ENCODE data around the gene COL11A2. TPM values are rescaled to one million over a fixed set of nuclear protein-coding genes. Genes with fewer than 3 reads are reported as not detected.
"Not testable (repeated sequence)": the region's sequence is repeated elsewhere in the genome, so short reads cannot be mapped to it uniquely, and the experiment has no call there.

Gene COL11A2
- total and polyA plus RNA-seq, 4 donors, result 2.8 to 12.6 (median 7.7) TPM

DNA sequence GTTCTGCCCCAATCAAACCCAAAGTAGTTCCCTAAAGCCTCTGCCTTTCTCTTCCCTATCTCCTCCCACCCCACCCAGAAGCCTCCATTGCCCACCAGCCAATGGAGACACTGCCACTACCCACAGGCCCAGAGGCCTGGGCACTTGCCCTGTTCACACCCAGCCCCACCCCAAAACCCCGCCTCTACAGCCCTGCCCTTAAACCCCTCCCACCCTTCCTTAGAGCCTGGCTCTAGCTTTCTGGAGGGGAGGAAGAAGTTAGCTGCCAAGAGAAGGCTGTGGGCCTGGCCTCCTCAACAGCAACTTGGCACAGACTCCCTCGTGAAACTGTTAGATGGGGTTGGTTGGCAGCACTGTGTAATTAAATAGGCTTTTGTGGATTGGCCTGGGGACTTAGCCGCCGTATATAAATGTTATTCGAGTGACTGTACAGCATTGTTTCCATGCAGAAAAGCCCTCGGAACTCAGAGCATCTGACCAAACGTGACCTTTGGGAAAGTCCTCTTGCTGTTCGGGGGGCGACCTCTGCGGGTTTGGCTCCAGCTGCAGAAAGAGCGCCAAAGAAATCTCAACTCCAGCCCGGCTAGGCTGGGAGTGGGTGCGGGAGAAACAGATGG is 31.4 kb downstream of the COL11A2 start:
- Histone ChIP-seq H3K36me3 (ENCODE audit: control insufficient read depth, insufficient read depth, low read length) (peaks cover 17% of the 10 kb centered on the region), H3K4me3 (ENCODE audit: low read depth, low read length) (no peak overlapping the region), H3K4me1 (ENCODE audit: control insufficient read depth, insufficient read depth, low read length) (peaks cover 26% of the 10 kb centered on the region), H3K27ac (ENCODE audit: low read depth, low read length) (peak overlapping the region; percentile 75), H3K27me3 (ENCODE audit: control insufficient read depth, insufficient read depth, low read length) (peaks cover 3% of the 10 kb centered on the region), H3K9me3 (ENCODE audit: control insufficient read depth, insufficient read depth, low read length) (no peaks in the 10 kb centered on the region)
- 24% methylated on average over 11 of the region's 13 CpGs for WGBS (ENCODE audit: insufficient coverage)
- DNase-seq (ENCODE audit: low read depth in 4 of 6, low spot score in 6 of 6), result peak in 5 of 6 donors; percentile 23 to 92 (median 68)

DNA sequence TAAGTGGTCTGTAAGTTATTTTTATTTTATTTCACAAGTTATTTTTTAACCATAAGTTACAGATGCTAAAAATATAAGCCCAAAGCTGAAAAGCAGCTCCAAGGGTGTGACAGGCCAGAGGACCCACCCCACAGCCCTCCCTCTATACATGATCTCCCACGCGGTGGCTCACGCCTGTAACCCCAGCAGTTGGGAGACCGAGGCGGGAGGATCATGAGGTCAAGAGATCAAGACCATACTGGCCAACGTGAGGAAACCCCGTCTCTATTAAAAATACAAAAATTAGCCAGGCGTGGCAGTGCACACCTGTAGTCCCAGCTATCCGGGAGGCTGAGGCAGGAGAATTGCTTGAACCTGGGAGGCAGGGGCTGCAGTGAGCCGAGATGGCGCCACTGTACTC is 32.2 kb downstream of the COL11A2 start:
- no peak for DNase-seq (ENCODE audit: low read depth in 4 of 6, low spot score in 6 of 6)
- H3K27ac ChIP-seq (ENCODE audit: low read depth, low read length), result no peak overlapping the region
- H3K27me3 ChIP-seq (ENCODE audit: control insufficient read depth, insufficient read depth, low read length), result peaks cover 3% of the 10 kb centered on the region
- WGBS (ENCODE audit: insufficient coverage), result 94% methylated on average over 8 of the region's 11 CpGs
- peaks cover 12% of the 10 kb centered on the region for H3K36me3 ChIP-seq (ENCODE audit: control insufficient read depth, insufficient read depth, low read length)
- peaks cover 26% of the 10 kb centered on the region for H3K4me1 ChIP-seq (ENCODE audit: control insufficient read depth, insufficient read depth, low read length)
- no peaks in the 10 kb centered on the region for H3K9me3 ChIP-seq (ENCODE audit: control insufficient read depth, insufficient read depth, low read length)
- no peak overlapping the region for H3K4me3 ChIP-seq (ENCODE audit: low read depth, low read length)

DNA sequence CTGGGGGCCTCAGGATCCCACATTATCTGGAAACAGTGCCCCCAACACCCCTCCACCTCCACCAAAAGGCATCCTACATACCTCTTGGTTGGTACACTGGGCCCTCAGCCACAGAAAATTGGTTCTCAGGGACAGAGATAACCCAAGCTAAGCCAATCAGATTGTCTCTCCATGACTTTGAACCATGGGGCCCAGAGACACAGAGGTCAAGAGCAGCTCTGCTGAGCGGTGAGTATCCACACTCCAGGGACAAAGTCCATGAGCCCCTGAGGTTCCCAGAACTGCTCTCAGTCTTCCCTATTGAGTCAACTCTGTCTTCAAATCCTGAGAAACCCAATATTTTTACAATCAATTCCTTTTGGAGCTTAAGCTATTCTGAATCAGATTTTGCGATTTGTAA is 35.3 kb downstream of the COL11A2 start:
- WGBS (ENCODE audit: insufficient coverage), result 70% methylated on average over 1 of the region's 2 CpGs
- Histone ChIP-seq H3K9me3 (ENCODE audit: control insufficient read depth, insufficient read depth, low read length) (no peaks in the 10 kb centered on the region), H3K27me3 (ENCODE audit: control insufficient read depth, insufficient read depth, low read length) (peaks cover 2% of the 10 kb centered on the region), H3K27ac (ENCODE audit: low read depth, low read length) (no peak overlapping the region), H3K4me1 (ENCODE audit: control insufficient read depth, insufficient read depth, low read length) (peaks cover 17% of the 10 kb centered on the region), H3K4me3 (ENCODE audit: low read depth, low read length) (no peak overlapping the region), H3K36me3 (ENCODE audit: control insufficient read depth, insufficient read depth, low read length) (no peaks in the 10 kb centered on the region)
- DNase-seq (ENCODE audit: low read depth in 4 of 6, low spot score in 6 of 6), result no peak

DNA sequence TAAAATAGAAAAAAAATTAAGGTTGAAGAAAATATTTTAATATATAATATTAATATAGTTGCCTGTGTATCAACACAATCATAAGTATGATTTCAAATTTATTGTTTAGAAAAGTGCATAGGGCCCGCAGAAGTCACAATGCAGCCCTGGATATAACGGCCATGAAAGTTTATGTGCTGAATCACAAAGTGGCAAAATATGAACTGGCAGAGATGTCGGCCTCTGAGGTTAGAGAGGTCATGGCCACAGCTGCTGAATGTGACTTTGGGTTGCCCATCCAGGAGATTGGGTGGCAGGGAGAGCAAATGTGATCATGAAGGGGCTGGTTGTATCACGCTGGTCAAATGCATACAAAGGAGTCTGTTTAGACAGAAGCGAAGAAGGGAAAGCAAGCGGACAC is 35.7 kb downstream of the COL11A2 start:
- Histone ChIP-seq H3K27me3 (ENCODE audit: control insufficient read depth, insufficient read depth, low read length) (no peaks in the 10 kb centered on the region), H3K4me3 (ENCODE audit: low read depth, low read length) (no peak overlapping the region), H3K36me3 (ENCODE audit: control insufficient read depth, insufficient read depth, low read length) (no peaks in the 10 kb centered on the region), H3K9me3 (ENCODE audit: control insufficient read depth, insufficient read depth, low read length) (no peaks in the 10 kb centered on the region), H3K27ac (ENCODE audit: low read depth, low read length) (no peak overlapping the region), H3K4me1 (ENCODE audit: control insufficient read depth, insufficient read depth, low read length) (peaks cover 13% of the 10 kb centered on the region)
- 83% methylated on average over 4 of the region's 6 CpGs for WGBS (ENCODE audit: insufficient coverage)
- no peak for DNase-seq (ENCODE audit: low read depth in 4 of 6, low spot score in 6 of 6)

DNA sequence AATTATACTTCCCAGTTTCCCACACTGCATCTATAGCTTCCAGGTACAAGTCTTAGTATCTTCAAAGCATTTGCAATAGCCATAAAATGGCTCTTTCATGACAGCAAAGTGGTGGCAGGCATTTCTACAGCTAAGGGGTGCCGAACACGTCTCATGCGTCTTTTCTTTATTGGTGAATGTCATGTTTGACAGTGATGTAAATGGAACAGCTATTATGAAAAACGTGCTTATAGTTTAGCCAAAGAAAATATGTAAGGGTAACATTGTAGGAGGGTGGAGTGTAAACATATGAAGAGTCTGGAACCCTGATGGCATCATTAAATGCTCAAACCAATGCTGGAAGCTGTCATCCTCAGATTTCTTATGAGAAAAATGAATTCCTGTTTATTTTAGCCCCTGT is 37.9 kb downstream of the COL11A2 start:
- H3K27ac ChIP-seq (ENCODE audit: low read depth, low read length), result no peak overlapping the region
- no peak overlapping the region for H3K4me3 ChIP-seq (ENCODE audit: low read depth, low read length)
- H3K4me1 ChIP-seq (ENCODE audit: control insufficient read depth, insufficient read depth, low read length), result no peaks in the 10 kb centered on the region
- no peaks in the 10 kb centered on the region for H3K9me3 ChIP-seq (ENCODE audit: control insufficient read depth, insufficient read depth, low read length)
- H3K27me3 ChIP-seq (ENCODE audit: control insufficient read depth, insufficient read depth, low read length), result peaks cover 2% of the 10 kb centered on the region
- peak in 1 of 6 donors; percentile 6 for DNase-seq (ENCODE audit: low read depth in 4 of 6, low spot score in 6 of 6)
- WGBS (ENCODE audit: insufficient coverage), result 53% methylated on average over 4 of the region's 4 CpGs
- H3K36me3 ChIP-seq (ENCODE audit: control insufficient read depth, insufficient read depth, low read length), result no peaks in the 10 kb centered on the region

DNA sequence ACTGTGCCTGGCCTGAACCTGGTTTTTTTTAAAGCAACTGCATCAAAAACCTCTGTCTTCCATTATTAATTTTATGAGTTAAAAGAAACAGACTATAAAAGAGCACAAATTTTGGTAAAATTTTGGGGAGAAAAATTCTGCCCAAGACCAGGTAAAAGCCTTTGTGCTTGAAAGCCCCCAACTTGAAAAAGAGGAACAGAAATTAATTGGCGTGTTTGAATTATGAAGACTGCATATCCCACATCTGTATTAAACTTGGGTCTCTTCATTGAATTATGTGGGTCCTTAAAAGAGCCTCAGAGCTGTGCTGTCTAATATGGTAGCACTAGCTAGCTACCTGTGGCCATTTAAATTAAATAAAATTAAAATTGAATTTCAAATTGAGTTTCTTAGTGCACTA is 41.2 kb downstream of the COL11A2 start:
- no peak for DNase-seq (ENCODE audit: low read depth in 4 of 6, low spot score in 6 of 6)
- H3K27ac ChIP-seq (ENCODE audit: low read depth, low read length), result no peak overlapping the region
- no peaks in the 10 kb centered on the region for H3K9me3 ChIP-seq (ENCODE audit: control insufficient read depth, insufficient read depth, low read length)
- H3K27me3 ChIP-seq (ENCODE audit: control insufficient read depth, insufficient read depth, low read length), result peaks cover 8% of the 10 kb centered on the region
- no peaks in the 10 kb centered on the region for H3K36me3 ChIP-seq (ENCODE audit: control insufficient read depth, insufficient read depth, low read length)
- H3K4me1 ChIP-seq (ENCODE audit: control insufficient read depth, insufficient read depth, low read length), result no peaks in the 10 kb centered on the region
- no CpG with 5 or more reads among the region's 1 CpG for WGBS (ENCODE audit: insufficient coverage)
- H3K4me3 ChIP-seq (ENCODE audit: low read depth, low read length), result no peak overlapping the region

DNA sequence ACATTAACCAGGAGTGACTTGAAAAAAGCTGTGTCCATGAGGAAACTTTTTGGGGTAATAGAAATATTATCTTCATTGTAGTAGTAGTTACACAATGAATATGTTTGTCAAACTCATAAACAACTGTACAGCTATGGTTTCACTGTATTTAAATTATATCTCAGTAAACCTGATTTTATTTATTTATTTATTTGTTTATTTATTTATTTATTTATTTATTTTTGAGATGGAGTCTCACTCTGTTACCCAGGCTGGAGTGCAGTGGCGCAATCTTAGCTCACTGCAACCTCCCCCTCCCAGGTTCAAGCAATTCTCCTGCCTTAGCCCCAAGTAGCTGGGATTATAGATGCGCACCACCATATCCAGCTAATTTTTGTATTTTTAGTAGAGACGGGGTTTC is 41.7 kb downstream of the COL11A2 start:
- not testable (repeated sequence) for H3K36me3 ChIP-seq (ENCODE audit: control insufficient read depth, insufficient read depth, low read length); DNase-seq (ENCODE audit: low read depth in 4 of 6, low spot score in 6 of 6); H3K4me3 ChIP-seq (ENCODE audit: low read depth, low read length); H3K4me1 ChIP-seq (ENCODE audit: control insufficient read depth, insufficient read depth, low read length); H3K9me3 ChIP-seq (ENCODE audit: control insufficient read depth, insufficient read depth, low read length); H3K27me3 ChIP-seq (ENCODE audit: control insufficient read depth, insufficient read depth, low read length); H3K27ac ChIP-seq (ENCODE audit: low read depth, low read length)
- no CpG with 5 or more reads among the region's 3 CpGs for WGBS (ENCODE audit: insufficient coverage)

DNA sequence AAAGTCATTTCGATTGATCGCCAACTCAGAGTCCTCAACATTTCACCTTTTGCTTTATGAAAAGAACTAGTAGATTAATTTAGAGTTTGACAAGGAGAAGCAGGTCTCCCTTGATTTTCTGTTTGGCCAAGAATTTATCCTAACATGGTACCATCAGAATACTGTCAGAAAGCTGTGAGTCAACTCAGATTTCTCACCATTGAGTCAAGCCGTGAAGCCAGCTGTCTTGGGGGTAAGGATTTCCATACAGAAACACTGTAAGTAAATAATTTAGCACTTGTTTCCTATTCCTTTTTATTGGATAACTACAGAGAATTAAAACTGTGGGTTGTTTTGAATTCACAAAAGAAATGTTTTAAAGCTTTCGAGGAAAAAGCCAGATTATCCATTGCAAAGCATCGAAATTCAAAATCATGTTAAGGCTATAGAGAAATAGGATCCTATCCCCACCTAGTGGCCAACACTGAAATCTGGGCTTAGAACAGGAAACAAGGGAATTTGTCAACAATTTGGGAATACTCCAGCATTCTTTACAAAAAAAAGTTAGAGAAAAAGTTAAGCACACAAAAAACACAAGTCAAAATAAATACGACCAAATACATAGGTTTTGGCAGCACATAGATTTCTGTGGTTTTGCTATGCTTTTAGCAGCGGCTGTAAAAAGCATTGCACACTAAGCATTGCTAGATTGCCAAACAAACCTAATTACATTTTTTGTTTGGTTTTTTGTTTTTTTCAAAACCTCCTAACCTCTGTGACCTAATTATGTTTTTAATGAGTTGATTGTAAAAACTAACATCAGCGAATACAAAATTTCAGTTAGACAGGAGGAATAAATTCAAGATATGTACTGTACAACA is 44.2 kb downstream of the COL11A2 start:
- peak in 5 of 6 donors; percentile 22 to 90 (median 55) for DNase-seq (ENCODE audit: low read depth in 4 of 6, low spot score in 6 of 6)
- no CpG with 5 or more reads among the region's 8 CpGs for WGBS (ENCODE audit: insufficient coverage)
- Histone ChIP-seq H3K27ac (ENCODE audit: low read depth, low read length) (no peak overlapping the region), H3K9me3 (ENCODE audit: control insufficient read depth, insufficient read depth, low read length) (peaks cover under 1% of the 10 kb centered on the region), H3K36me3 (ENCODE audit: control insufficient read depth, insufficient read depth, low read length) (no peaks in the 10 kb centered on the region), H3K27me3 (ENCODE audit: control insufficient read depth, insufficient read depth, low read length) (peaks cover 8% of the 10 kb centered on the region), H3K4me3 (ENCODE audit: low read depth, low read length) (no peak overlapping the region), H3K4me1 (ENCODE audit: control insufficient read depth, insufficient read depth, low read length) (no peaks in the 10 kb centered on the region)

DNA sequence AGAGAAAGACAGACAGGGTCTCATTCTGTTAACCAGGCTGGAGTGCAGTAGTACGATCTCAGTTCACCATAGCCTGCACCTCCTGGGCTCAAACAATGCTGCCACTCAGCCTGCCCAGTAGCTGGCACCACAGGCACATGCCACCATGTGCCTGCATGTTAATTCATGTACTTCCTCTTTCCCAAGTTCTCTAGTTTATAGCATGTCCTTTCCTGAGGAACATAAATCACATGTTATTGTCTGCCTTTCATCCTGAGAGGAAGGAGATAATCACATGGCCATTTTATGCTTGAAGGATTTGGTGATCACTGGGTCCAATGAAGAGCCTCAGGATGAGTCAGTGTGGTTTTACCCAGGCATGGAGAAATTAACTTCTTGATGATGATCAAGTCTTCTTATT is 47.9 kb downstream of the COL11A2 start:
- 0% methylated on average over 1 of the region's 1 CpG for WGBS (ENCODE audit: insufficient coverage)
- peaks cover 6% of the 10 kb centered on the region for H3K27me3 ChIP-seq (ENCODE audit: control insufficient read depth, insufficient read depth, low read length)
- no peak overlapping the region for H3K27ac ChIP-seq (ENCODE audit: low read depth, low read length)
- H3K4me1 ChIP-seq (ENCODE audit: control insufficient read depth, insufficient read depth, low read length), result no peaks in the 10 kb centered on the region
- H3K36me3 ChIP-seq (ENCODE audit: control insufficient read depth, insufficient read depth, low read length), result no peaks in the 10 kb centered on the region
- DNase-seq (ENCODE audit: low read depth in 4 of 6, low spot score in 6 of 6), result peak in 2 of 6 donors; percentile 11 to 14
- peaks cover 3% of the 10 kb centered on the region for H3K9me3 ChIP-seq (ENCODE audit: control insufficient read depth, insufficient read depth, low read length)
- H3K4me3 ChIP-seq (ENCODE audit: low read depth, low read length), result no peak overlapping the region
